Testis (tissue), 2 donors: ENCODE measurements around the gene PTPN2.
"Not testable (repeated sequence)": the region's sequence is repeated elsewhere in the genome, so short reads cannot be mapped to it uniquely, and the experiment has no call there.

Source experiments
- CTCF ChIP-seq, 3 experiments: fragments of 450-650 bp in 2 of 3; fragments of 200-600 bp in 1 of 3; sonication (generic) in 1 of 3; IDR thresholded peaks; one replicate each; pipeline ENCODE4 v1.5.1; 2016 to 2019; ENCODE audit warnings: antibody characterized with exemption in 3 of 3, mild to moderate bottlenecking in 2 of 3, moderate library complexity in 1 of 3
- POLR2A ChIP-seq: fragments of 450-650 bp; IDR thresholded peaks from one replicate; pipeline ENCODE4 v1.6.1; 2017; ENCODE audit warnings: antibody characterized with exemption, mild to moderate bottlenecking, moderate library complexity

- TF ChIP-seq CTCF (IDR thresholded peaks at IDR 0.05); POLR2A: not testable (repeated sequence)
These were observed 125.5 kb downstream of the PTPN2 start for GRCh38 chr18:12758566-12758965.
